Cardiac fibroblast (primary cell): ENCODE results near the gene ROR2.

Source experiments
- DNase-seq, 2 donors: peaks; one replicate each; pipeline versions ENCODE4 v3.0.0 to v3.0.0-alpha.2; 2010; ENCODE audit warnings: low read depth in 2 of 2
- H3K4me3 ChIP-seq, 2 donors: replicated peaks in 1 of 2; 1 replicate in 1 of 2; 2 replicates in 1 of 2; pipeline ENCODE4 v1.5.1; 2011; ENCODE audit warnings: low read depth in 2 of 2, low read length in 2 of 2, mild to moderate bottlenecking in 2 of 2, moderate library complexity in 1 of 2
- CTCF ChIP-seq: IDR thresholded peaks from one replicate; pipeline ENCODE4 v1.5.1; 2011; ENCODE audit warnings: low read depth, mild to moderate bottlenecking, low read length, inconsistent platforms

Gene ROR2

GRCh38 chr9:91844701-91845291 is 105.2 kb downstream of the ROR2 start:
- TF ChIP-seq CTCF, result no peak
- H3K4me3 ChIP-seq, result no peak overlapping the region
- DNase-seq, result no peak

GRCh38 chr9:91844190-91844589 is 105.8 kb downstream of the ROR2 start:
- no peak overlapping the region for H3K4me3 ChIP-seq
- no peak for TF ChIP-seq CTCF
- DNase-seq, result no peak

- TF ChIP-seq CTCF, result no peak
- no peak overlapping the region for H3K4me3 ChIP-seq
These were observed 106.3 kb downstream of the ROR2 start for GRCh38 chr9:91843623-91844148.

GRCh38 chr9:91843093-91843492 is 106.9 kb downstream of the ROR2 start:
- DNase-seq, result no peak
- no peak for TF ChIP-seq CTCF
- H3K4me3 ChIP-seq, result no peak overlapping the region

More at GRCh38 chr9:91843623-91844148, 106.3 kb downstream of the ROR2 start:
- peak in 1 of 2 donors; percentile 41 for DNase-seq

GRCh38 chr9:91842358-91843049 is 107.5 kb downstream of the ROR2 start:
- no peak overlapping the region for H3K4me3 ChIP-seq
- TF ChIP-seq CTCF, result no peak

GRCh38 chr9:91841591-91841990 is 108.4 kb downstream of the ROR2 start:
- no peak for TF ChIP-seq CTCF
- DNase-seq, result no peak
- no peak overlapping the region for H3K4me3 ChIP-seq

More at GRCh38 chr9:91842358-91843049, 107.5 kb downstream of the ROR2 start:
- DNase-seq, result no peak
